ENCODE data around the gene ELMO1. TPM values are rescaled to one million over a fixed set of nuclear protein-coding genes. Genes with fewer than 3 reads are reported as not detected.

ELMO1 gene
- total and polyA plus RNA-seq, 2 experiments from 2014 or later: 6.5 to 24.9 TPM

DNA sequence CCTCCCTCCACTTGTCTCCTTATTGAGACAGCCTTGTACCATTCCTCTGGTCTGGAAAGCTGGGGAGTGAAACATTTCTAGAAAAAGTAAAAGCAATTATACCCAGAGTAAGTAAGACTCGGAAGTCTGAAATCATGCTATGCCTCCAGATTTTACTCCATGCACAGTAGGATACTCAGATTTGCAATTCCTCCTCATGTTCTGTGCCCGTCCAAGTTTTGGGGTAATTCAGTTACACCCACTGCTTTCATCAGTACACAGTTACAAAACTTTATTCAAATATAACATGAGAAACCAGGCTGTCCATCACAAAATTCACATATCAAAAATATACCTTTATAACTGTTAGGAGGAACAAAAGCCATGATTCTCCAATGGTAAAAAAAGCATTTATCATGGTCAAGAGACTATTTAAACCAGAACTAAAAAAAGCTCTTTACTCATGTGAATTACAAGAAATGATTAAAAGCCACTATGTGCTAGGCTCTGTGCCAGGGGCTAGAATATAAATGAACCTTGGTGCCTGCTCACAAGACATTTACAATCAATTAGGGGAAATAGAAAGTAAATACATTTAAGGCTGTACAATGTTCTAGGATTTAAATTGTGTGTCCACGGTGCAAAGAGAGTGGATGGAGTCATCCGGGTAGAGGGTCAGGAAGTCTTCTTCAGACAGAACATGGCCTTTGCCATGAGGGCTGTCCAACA, 320.2 kb downstream of the ELMO1 start:
- peaks cover 6% of the 10 kb centered on the region; the same call in 1 of the 2 replicates for H3K9me2 ChIP-seq (ENCODE audit: insufficient read depth)
- H3K9me3 Mint-ChIP-seq: peaks cover 4% of the 10 kb centered on the region; the same call in 2 of the 3 replicates
- no peak for TF ChIP-seq CTCF (conservative IDR thresholded peaks at IDR 0.05; ENCODE audit: low read depth in 2 of 2)
- no peak for TF ChIP-seq NANOG (IDR thresholded peaks at IDR 0.05; ENCODE audit: borderline replicate concordance)
- TF ChIP-seq ZNF331 (CRISPR knock-in tag; IDR thresholded peaks at IDR 0.05; ENCODE audit: low read depth): no peak
- TF ChIP-seq EZH2phosphoT487 (IDR thresholded peaks at IDR 0.05; ENCODE audit: unreplicated experiment): no peak
- TF ChIP-seq JUNB (IDR thresholded peaks at IDR 0.05; ENCODE audit: unreplicated experiment): no peak
- no peak for TF ChIP-seq EZH2 (IDR thresholded peaks at IDR 0.05; ENCODE audit: low read depth, unreplicated experiment)
- no peak for TF ChIP-seq ZNF114 (CRISPR knock-in tag; IDR thresholded peaks at IDR 0.05)
- no peak for TF ChIP-seq CREB1 (CRISPR knock-in tag; IDR thresholded peaks at IDR 0.05; ENCODE audit: low read depth)
- TF ChIP-seq POLR2AphosphoS5 (IDR thresholded peaks at IDR 0.05; ENCODE audit: low read depth): no peak
- TF ChIP-seq STAT1 (IDR thresholded peaks at IDR 0.05; ENCODE audit: unreplicated experiment): no peak
- TF ChIP-seq, protein P1, sequence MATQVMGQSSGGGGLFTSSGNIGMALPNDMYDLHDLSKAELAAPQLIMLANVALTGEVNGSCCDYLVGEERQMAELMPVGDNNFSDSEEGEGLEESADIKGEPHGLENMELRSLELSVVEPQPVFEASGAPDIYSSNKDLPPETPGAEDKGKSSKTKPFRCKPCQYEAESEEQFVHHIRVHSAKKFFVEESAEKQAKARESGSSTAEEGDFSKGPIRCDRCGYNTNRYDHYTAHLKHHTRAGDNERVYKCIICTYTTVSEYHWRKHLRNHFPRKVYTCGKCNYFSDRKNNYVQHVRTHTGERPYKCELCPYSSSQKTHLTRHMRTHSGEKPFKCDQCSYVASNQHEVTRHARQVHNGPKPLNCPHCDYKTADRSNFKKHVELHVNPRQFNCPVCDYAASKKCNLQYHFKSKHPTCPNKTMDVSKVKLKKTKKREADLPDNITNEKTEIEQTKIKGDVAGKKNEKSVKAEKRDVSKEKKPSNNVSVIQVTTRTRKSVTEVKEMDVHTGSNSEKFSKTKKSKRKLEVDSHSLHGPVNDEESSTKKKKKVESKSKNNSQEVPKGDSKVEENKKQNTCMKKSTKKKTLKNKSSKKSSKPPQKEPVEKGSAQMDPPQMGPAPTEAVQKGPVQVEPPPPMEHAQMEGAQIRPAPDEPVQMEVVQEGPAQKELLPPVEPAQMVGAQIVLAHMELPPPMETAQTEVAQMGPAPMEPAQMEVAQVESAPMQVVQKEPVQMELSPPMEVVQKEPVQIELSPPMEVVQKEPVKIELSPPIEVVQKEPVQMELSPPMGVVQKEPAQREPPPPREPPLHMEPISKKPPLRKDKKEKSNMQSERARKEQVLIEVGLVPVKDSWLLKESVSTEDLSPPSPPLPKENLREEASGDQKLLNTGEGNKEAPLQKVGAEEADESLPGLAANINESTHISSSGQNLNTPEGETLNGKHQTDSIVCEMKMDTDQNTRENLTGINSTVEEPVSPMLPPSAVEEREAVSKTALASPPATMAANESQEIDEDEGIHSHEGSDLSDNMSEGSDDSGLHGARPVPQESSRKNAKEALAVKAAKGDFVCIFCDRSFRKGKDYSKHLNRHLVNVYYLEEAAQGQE (IDR thresholded peaks at IDR 0.05; ENCODE audit: unreplicated experiment): no peak
- TF ChIP-seq, protein P2, sequence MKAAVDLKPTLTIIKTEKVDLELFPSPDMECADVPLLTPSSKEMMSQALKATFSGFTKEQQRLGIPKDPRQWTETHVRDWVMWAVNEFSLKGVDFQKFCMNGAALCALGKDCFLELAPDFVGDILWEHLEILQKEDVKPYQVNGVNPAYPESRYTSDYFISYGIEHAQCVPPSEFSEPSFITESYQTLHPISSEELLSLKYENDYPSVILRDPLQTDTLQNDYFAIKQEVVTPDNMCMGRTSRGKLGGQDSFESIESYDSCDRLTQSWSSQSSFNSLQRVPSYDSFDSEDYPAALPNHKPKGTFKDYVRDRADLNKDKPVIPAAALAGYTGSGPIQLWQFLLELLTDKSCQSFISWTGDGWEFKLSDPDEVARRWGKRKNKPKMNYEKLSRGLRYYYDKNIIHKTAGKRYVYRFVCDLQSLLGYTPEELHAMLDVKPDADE (IDR thresholded peaks at IDR 0.05): no peak
- TF ChIP-seq, protein P3, sequence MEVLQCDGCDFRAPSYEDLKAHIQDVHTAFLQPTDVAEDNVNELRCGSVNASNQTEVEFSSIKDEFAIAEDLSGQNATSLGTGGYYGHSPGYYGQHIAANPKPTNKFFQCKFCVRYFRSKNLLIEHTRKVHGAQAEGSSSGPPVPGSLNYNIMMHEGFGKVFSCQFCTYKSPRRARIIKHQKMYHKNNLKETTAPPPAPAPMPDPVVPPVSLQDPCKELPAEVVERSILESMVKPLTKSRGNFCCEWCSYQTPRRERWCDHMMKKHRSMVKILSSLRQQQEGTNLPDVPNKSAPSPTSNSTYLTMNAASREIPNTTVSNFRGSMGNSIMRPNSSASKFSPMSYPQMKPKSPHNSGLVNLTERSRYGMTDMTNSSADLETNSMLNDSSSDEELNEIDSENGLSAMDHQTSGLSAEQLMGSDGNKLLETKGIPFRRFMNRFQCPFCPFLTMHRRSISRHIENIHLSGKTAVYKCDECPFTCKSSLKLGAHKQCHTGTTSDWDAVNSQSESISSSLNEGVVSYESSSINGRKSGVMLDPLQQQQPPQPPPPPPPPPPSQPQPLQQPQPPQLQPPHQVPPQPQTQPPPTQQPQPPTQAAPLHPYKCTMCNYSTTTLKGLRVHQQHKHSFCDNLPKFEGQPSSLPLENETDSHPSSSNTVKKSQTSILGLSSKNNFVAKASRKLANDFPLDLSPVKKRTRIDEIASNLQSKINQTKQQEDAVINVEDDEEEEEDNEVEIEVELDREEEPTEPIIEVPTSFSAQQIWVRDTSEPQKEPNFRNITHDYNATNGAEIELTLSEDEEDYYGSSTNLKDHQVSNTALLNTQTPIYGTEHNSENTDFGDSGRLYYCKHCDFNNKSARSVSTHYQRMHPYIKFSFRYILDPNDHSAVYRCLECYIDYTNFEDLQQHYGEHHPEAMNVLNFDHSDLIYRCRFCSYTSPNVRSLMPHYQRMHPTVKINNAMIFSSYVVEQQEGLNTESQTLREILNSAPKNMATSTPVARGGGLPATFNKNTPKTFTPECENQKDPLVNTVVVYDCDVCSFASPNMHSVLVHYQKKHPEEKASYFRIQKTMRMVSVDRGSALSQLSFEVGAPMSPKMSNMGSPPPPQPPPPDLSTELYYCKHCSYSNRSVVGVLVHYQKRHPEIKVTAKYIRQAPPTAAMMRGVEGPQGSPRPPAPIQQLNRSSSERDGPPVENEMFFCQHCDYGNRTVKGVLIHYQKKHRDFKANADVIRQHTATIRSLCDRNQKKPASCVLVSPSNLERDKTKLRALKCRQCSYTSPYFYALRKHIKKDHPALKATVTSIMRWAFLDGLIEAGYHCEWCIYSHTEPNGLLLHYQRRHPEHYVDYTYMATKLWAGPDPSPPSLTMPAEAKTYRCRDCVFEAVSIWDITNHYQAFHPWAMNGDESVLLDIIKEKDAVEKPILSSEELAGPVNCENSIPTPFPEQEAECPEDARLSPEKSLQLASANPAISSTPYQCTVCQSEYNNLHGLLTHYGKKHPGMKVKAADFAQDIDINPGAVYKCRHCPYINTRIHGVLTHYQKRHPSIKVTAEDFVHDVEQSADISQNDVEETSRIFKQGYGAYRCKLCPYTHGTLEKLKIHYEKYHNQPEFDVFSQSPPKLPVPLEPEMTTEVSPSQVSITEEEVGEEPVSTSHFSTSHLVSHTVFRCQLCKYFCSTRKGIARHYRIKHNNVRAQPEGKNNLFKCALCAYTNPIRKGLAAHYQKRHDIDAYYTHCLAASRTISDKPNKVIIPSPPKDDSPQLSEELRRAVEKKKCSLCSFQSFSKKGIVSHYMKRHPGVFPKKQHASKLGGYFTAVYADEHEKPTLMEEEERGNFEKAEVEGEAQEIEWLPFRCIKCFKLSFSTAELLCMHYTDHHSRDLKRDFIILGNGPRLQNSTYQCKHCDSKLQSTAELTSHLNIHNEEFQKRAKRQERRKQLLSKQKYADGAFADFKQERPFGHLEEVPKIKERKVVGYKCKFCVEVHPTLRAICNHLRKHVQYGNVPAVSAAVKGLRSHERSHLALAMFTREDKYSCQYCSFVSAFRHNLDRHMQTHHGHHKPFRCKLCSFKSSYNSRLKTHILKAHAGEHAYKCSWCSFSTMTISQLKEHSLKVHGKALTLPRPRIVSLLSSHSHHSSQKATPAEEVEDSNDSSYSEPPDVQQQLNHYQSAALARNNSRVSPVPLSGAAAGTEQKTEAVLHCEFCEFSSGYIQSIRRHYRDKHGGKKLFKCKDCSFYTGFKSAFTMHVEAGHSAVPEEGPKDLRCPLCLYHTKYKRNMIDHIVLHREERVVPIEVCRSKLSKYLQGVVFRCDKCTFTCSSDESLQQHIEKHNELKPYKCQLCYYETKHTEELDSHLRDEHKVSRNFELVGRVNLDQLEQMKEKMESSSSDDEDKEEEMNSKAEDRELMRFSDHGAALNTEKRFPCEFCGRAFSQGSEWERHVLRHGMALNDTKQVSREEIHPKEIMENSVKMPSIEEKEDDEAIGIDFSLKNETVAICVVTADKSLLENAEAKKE (CRISPR knock-in tag; IDR thresholded peaks at IDR 0.05): no peak
- H3K4me1 Mint-ChIP-seq: no peaks in the 10 kb centered on the region
- H3K4me3 Mint-ChIP-seq: no peak overlapping the region
- peaks cover 4% of the 10 kb centered on the region; the same call in 2 of the 3 replicates for H3K36me3 Mint-ChIP-seq (ENCODE audit: low read depth)
- no peak for DNase-seq (ENCODE audit: low spot score)
- peaks cover 2% of the 10 kb centered on the region for H3K27me3 Mint-ChIP-seq (ENCODE audit: insufficient read depth, low read depth, poor library complexity)
- H3K79me2 ChIP-seq (replicated peaks; ENCODE audit: insufficient read depth): no peaks in the 10 kb centered on the region
- H3K4me3 ChIP-seq: no peak overlapping the region
- no peak overlapping the region for H3K27ac ChIP-seq (ENCODE audit: low read depth)
- no peak overlapping the region for H3K27ac Mint-ChIP-seq
- H4K20me1 ChIP-seq (replicated peaks; ENCODE audit: insufficient read depth): no peaks in the 10 kb centered on the region
- no peaks in the 10 kb centered on the region for H3F3A ChIP-seq (replicated peaks; ENCODE audit: low read depth)
- no peaks in the 10 kb centered on the region for H3K27me3 ChIP-seq (ENCODE audit: insufficient read depth)
- no peaks in the 10 kb centered on the region for H3K36me3 ChIP-seq (ENCODE audit: insufficient read depth)
- no peak overlapping the region for H2AFZ ChIP-seq
- no peak overlapping the region for H3K4me2 ChIP-seq
- no peaks in the 10 kb centered on the region for H3K4me1 ChIP-seq (ENCODE audit: insufficient read depth)
- no peak for ATAC-seq

All from GM23338 (cell line).